ENCODE measurements around the gene SPDYE4.

The SPDYE4 gene

DNA sequence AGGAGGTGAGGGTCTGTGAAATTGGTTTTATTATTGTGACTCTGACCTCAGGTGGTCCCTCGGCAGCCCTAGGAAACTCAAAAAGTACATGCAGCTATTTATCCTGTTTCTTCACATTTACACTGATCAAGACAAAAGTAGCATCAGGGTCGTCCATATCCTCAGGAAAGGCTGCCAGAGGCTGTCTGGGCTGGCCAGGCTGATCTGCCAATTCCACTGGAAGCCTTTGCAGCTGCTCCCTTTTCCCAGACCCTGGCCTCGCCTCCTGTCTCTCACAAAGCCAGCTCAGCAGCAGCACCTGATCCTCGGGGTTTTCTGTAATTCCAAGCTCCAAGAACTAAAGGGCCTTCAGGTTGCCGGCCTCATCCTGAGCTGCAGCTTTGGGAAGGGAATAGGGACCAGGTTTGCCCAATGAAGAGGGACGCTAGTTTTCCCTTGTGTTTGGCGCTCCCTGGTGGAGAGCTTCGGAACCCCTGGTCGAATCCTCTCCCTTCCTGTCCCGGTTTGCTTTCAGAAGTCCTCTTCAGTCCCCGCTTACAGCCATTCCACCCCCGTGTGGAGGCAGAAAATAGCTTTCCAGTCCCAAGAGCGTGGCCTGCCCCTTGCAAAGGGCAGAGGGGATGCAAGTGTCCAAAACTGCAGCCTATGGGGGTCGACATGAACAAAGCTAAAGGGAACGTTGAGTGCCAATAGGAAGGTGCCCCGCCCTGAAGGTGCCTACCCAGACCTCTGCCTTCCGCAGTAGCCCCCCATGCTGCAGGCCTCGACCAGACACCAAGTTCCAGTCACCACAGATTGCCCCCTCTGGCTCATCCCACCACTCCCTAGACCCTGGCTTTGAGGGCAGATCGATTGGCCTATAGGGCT lies 27.4 kb upstream of the SPDYE4 start:
- peak; percentile 84 for DNase-seq (ENCODE audit: insufficient read length, low spot score)
- FAIRE-seq, result peak; percentile 48

DNA sequence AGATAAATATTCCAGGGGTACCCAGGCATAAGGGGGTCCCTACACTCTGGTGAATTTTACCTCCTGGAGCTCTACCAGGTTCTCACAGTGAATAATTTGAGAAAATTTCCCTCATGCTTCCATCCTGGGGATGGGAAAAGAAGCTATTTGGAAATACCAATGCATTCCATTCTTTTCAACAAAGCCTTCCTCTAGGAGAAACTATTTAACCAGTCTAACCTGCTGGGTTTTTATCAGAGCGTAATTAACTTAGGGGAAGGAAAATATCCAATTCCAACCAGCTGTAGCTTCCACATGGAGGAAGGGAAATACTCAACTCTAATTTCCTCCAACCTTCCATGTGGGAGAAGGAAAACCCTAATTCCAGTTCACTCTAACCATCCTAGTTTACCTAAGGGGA lies 23.8 kb upstream of the SPDYE4 start:
- FAIRE-seq, result no peak
- DNase-seq (ENCODE audit: insufficient read length, low spot score), result no peak

GRCh38 chr17:8781776-8782175 lies 23.4 kb upstream of the SPDYE4 start:
- FAIRE-seq (no peak), DNase-seq (ENCODE audit: insufficient read length, low spot score) (no peak)

- DNase-seq (ENCODE audit: insufficient read length, low spot score) (no peak), FAIRE-seq (no peak)
Measured at GRCh38 chr17:8776881-8777280, 18.5 kb upstream of the SPDYE4 start.

DNA sequence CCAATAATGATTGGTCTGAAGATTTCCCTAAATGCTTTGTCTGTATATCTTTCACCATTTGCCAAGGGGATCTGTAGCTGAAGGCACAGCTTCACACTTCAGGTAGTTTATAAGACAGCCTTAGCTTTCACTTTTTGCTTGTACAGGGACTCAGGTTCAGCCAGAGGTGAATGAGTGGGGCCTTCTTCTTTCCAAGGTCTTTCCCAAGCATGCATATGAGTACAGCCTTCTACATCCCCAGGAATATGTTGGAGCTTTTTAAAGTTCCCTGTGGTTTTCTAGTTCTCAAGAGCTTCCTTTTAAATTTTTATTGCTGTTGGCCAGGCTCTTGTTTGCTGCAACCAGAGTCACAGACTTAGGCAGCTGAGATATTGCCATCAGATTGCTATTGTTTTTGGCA lies 17.9 kb upstream of the SPDYE4 start:
- no peak for FAIRE-seq

DNA sequence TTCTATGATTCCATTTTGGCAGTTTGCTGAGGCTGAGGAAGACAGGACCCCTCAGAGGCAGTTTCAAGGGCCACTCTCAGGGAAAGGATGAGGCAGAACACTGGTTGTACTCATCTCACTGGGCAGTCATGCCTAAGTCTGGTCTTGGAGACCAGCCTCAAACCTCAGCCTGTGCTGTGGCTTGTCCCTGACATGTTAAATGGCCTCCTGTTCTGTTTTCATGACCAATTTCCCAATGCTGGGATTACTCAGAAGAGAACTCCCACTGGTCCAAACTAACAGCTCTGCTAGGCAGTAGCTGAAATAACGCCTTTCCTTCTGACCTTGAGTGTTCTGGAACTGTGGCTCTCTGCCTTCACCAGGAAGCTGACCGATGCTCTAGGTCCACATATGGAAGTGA lies 8.4 kb upstream of the SPDYE4 start:
- no peak for FAIRE-seq
- no peak for DNase-seq (ENCODE audit: insufficient read length, low spot score)

More for the DNA sequence above, 17.9 kb upstream of the SPDYE4 start:
- no peak for DNase-seq (ENCODE audit: insufficient read length, low spot score)

- no peak for FAIRE-seq
- DNase-seq (ENCODE audit: insufficient read length, low spot score), result no peak
Measured at GRCh38 chr17:8762012-8762411, 3.7 kb upstream of the SPDYE4 start.

GRCh38 chr17:8757189-8757588 lies 1.2 kb downstream of the SPDYE4 start:
- FAIRE-seq (no peak), DNase-seq (ENCODE audit: insufficient read length, low spot score) (no peak)

- no peak for DNase-seq (ENCODE audit: insufficient read length, low spot score)
- no peak for FAIRE-seq
Measured at GRCh38 chr17:8755590-8756255, 2.6 kb downstream of the SPDYE4 start.

- DNase-seq (ENCODE audit: insufficient read length, low spot score), result no peak
- FAIRE-seq, result no peak
Measured at GRCh38 chr17:8754890-8755289, 3.5 kb downstream of the SPDYE4 start.

GRCh38 chr17:8753976-8754440 lies 4.3 kb downstream of the SPDYE4 start:
- peak; percentile 52 for FAIRE-seq
- peak; percentile 48 for DNase-seq (ENCODE audit: insufficient read length, low spot score)

GRCh38 chr17:8753136-8753975 lies 5.0 kb downstream of the SPDYE4 start:
- DNase-seq (ENCODE audit: insufficient read length, low spot score), result no peak
- no peak for FAIRE-seq

GRCh38 chr17:8749616-8750015 lies 8.7 kb downstream of the SPDYE4 start:
- no peak for DNase-seq (ENCODE audit: insufficient read length, low spot score)
- no peak for FAIRE-seq

GRCh38 chr17:8747742-8748141 lies 10.6 kb downstream of the SPDYE4 start:
- DNase-seq (ENCODE audit: insufficient read length, low spot score) (no peak), FAIRE-seq (no peak)

GRCh38 chr17:8746501-8747236 lies 11.7 kb downstream of the SPDYE4 start:
- DNase-seq (ENCODE audit: insufficient read length, low spot score), result no peak
- peak; percentile 4 for FAIRE-seq

- DNase-seq (ENCODE audit: insufficient read length, low spot score), result peak; percentile 79
- peak; percentile 97 for FAIRE-seq
Measured at GRCh38 chr17:8745586-8746500, 12.5 kb downstream of the SPDYE4 start.

GRCh38 chr17:8744086-8744785 lies 14.1 kb downstream of the SPDYE4 start:
- no peak for DNase-seq (ENCODE audit: insufficient read length, low spot score)
- peak; percentile 16 for FAIRE-seq

DNA sequence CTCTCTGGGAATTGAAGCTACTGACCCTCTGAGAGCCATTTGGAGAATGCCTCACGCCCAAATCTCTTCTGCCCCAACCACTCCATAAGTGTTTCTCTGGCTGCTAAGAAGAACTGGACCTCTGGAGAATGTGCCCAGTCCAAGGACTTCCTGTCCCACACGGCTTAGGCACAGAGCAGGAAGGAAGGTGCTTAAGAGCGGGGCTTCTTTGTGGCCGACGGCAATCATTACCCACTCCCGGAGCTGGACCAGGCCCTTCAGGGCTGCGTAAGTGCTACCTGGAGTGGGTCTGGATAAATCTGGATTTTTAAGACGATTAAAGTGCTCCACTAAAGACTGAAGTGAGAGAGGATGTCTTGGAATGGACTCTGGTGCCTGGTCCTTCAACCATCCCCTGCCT lies 15.5 kb downstream of the SPDYE4 start:
- no peak for DNase-seq (ENCODE audit: insufficient read length, low spot score)
- FAIRE-seq, result no peak

DNA sequence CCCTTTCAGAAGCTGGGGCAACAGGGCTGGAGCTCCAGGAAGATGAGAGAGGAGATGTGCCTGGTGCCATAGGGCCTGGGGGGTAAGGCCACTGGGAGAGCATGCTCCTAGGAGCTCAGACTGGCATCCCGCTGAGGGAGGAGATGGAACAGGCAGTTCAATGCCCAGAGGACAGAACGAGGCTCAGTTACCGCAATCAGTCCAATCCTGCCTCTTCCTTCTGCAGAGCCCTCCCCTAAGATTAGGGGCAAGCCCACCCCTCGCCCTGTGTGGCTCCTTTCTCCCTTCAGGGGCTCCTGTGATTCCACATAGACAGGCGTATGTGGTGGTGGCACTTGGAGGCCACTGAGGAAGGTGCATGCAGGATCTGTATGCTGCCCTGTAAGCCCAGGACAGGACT lies 16.1 kb downstream of the SPDYE4 start:
- no peak for DNase-seq (ENCODE audit: insufficient read length, low spot score)
- no peak for FAIRE-seq
